ENCODE results near the gene AHRR. TPM values are rescaled to one million over a fixed set of nuclear protein-coding genes. Genes with fewer than 3 reads are reported as not detected.

The AHRR gene
- total RNA-seq, 1 experiment from 2014 or later, result 2.6 TPM

DNA sequence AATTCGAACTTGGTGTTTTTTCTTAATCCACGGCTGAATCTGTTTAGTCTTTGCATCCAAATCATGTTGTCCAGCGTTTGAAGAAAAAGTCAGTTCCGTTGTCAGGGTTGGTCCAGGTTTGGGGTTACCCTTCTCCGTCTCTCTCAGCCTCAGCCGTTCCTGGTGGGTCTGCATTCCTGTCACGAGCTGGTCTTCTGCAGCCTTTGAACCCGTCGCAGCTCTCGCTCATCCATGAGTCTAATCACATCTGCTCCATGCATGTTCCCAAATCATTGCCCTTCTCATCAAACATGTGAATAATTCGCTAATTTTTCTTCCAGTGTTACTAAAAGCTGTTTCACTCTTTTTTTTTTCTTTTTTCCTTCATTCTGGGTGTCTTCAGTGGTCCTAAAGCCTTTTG is 82.5 kb downstream of the AHRR start:
- Histone ChIP-seq H3K27me3 (ENCODE audit: low read length) (no peaks in the 10 kb centered on the region), H3K9me2 (replicated peaks; ENCODE audit: insufficient read depth, low read length) (no peaks in the 10 kb centered on the region), H3K9me3 (ENCODE audit: low read length) (no peaks in the 10 kb centered on the region), H4K20me1 (ENCODE audit: insufficient read depth, low read depth, low read length) (peaks cover 2% of the 10 kb centered on the region; the same call in 1 of the 2 replicates), H3K4me2 (ENCODE audit: low read depth, low read length, poor library complexity, severe bottlenecking) (no peak overlapping the region), H3K36me3 (ENCODE audit: insufficient read depth, low read length) (no peaks in the 10 kb centered on the region), H3K27ac (ENCODE audit: low read length) (no peak overlapping the region), H2AFZ (ENCODE audit: low read length) (no peak overlapping the region), H3K4me3 (ENCODE audit: low read length) (no peak overlapping the region), H3K4me1 (ENCODE audit: low read length) (peaks cover 20% of the 10 kb centered on the region), H3K9ac (ENCODE audit: low read length) (no peak overlapping the region), H3K79me2 (ENCODE audit: low read length) (no peaks in the 10 kb centered on the region)
- no peak for DNase-seq

DNA sequence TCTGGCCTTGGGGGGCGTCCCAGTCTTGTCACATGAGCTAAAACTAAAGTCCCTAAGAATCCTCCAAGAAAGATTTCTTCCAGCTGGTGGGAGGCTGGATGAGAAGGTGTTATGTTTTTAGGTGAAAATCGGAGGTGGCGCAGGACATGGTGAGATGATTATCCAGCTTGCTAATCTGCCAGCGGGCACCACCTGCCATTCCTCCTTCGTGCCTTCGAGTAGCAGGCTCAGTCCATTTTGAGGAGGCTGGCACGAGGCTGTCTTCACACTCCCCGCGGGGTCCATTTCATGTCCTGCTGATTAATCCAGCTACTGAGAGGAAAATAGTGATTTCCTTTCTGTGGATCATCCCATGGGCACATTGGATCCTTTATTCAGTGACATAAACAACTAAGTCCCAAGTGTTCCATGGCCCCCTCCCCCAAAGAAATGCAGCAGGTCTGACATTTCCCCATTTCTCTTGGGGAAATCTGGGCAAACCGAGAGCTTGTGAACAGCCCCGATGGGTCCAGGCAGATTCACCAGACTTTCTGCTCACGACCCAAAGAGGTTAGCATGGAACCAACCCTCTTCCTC is 83.2 kb downstream of the AHRR start:
- no peak for DNase-seq
- H3K4me3 ChIP-seq (ENCODE audit: low read length), result no peak overlapping the region
- no peaks in the 10 kb centered on the region for H3K36me3 ChIP-seq (ENCODE audit: insufficient read depth, low read length)
- H3K4me2 ChIP-seq (ENCODE audit: low read depth, low read length, poor library complexity, severe bottlenecking), result no peak overlapping the region
- no peak overlapping the region for H2AFZ ChIP-seq (ENCODE audit: low read length)
- no peaks in the 10 kb centered on the region for H3K79me2 ChIP-seq (ENCODE audit: low read length)
- no peak overlapping the region for H3K9ac ChIP-seq (ENCODE audit: low read length)
- no peaks in the 10 kb centered on the region; the same call in 1 of the 2 replicates for H4K20me1 ChIP-seq (ENCODE audit: insufficient read depth, low read depth, low read length)
- H3K27ac ChIP-seq (ENCODE audit: low read length), result no peak overlapping the region
- peaks cover 12% of the 10 kb centered on the region for H3K4me1 ChIP-seq (ENCODE audit: low read length)
- no peaks in the 10 kb centered on the region for H3K9me2 ChIP-seq (replicated peaks; ENCODE audit: insufficient read depth, low read length)
- no peaks in the 10 kb centered on the region for H3K9me3 ChIP-seq (ENCODE audit: low read length)
- no peaks in the 10 kb centered on the region for H3K27me3 ChIP-seq (ENCODE audit: low read length)

DNA sequence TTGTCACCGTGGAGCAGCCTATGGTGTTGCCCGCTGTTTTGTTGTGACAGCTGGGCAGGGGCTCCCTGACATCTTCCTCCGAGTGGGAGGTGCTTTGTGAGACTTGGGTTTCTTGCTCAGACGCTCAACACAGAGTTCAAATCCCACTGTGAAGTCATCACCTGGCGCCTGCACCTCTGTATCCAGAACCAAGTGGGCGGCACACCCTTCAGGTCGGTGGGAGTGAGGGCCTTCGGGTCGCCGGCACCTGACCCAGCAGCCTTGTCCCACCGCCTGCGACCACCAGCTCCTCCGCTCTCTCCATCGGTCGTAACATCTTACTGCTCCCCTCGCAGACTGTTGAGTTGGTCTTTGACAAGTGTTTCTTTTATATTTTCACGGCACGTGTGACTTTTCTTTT is 83.9 kb downstream of the AHRR start:
- H3K9me3 ChIP-seq (ENCODE audit: low read length), result no peaks in the 10 kb centered on the region
- no peaks in the 10 kb centered on the region for H3K79me2 ChIP-seq (ENCODE audit: low read length)
- no peak overlapping the region for H3K4me2 ChIP-seq (ENCODE audit: low read depth, low read length, poor library complexity, severe bottlenecking)
- no peaks in the 10 kb centered on the region for H3K9me2 ChIP-seq (replicated peaks; ENCODE audit: insufficient read depth, low read length)
- no peaks in the 10 kb centered on the region for H3K36me3 ChIP-seq (ENCODE audit: insufficient read depth, low read length)
- no peaks in the 10 kb centered on the region for H3K27me3 ChIP-seq (ENCODE audit: low read length)
- DNase-seq, result no peak
- no peaks in the 10 kb centered on the region for H4K20me1 ChIP-seq (ENCODE audit: insufficient read depth, low read depth, low read length)
- H3K9ac ChIP-seq (ENCODE audit: low read length), result no peak overlapping the region
- H3K27ac ChIP-seq (ENCODE audit: low read length), result no peak overlapping the region
- peaks cover 6% of the 10 kb centered on the region for H3K4me1 ChIP-seq (ENCODE audit: low read length)
- no peak overlapping the region for H2AFZ ChIP-seq (ENCODE audit: low read length)
- H3K4me3 ChIP-seq (ENCODE audit: low read length), result no peak overlapping the region

DNA sequence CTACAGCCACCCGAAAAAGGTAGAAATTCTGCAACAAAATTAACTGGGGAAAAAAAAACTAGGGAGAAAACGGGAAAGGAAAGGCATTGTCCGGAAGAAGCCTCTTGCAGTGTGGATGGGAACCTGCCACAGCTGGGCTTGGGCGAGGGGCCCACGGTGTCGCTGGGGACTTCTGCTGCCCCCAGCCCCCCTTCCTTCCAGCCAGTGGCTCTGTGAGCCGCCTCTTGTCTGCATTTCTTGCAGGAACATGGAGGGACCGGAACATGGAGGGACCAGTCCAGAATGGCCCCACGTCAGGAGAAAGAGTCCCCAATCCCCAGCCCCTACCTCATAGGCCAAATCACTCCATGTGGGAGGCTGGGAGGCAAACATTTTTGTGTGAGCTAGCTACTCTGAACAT is 84.5 kb downstream of the AHRR start:
- peaks cover 8% of the 10 kb centered on the region for H3K4me1 ChIP-seq (ENCODE audit: low read length)
- DNase-seq, result no peak
- H3K9me3 ChIP-seq (ENCODE audit: low read length), result no peaks in the 10 kb centered on the region
- no peaks in the 10 kb centered on the region for H3K27me3 ChIP-seq (ENCODE audit: low read length)
- H3K4me2 ChIP-seq (ENCODE audit: low read depth, low read length, poor library complexity, severe bottlenecking), result no peak overlapping the region
- H3K79me2 ChIP-seq (ENCODE audit: low read length), result no peaks in the 10 kb centered on the region
- no peak overlapping the region for H3K4me3 ChIP-seq (ENCODE audit: low read length)
- H2AFZ ChIP-seq (ENCODE audit: low read length), result no peak overlapping the region
- H3K36me3 ChIP-seq (ENCODE audit: insufficient read depth, low read length), result no peaks in the 10 kb centered on the region
- H3K9ac ChIP-seq (ENCODE audit: low read length), result no peak overlapping the region
- H4K20me1 ChIP-seq (ENCODE audit: insufficient read depth, low read depth, low read length), result no peaks in the 10 kb centered on the region
- no peak overlapping the region for H3K27ac ChIP-seq (ENCODE audit: low read length)
- H3K9me2 ChIP-seq (replicated peaks; ENCODE audit: insufficient read depth, low read length), result no peaks in the 10 kb centered on the region

DNA sequence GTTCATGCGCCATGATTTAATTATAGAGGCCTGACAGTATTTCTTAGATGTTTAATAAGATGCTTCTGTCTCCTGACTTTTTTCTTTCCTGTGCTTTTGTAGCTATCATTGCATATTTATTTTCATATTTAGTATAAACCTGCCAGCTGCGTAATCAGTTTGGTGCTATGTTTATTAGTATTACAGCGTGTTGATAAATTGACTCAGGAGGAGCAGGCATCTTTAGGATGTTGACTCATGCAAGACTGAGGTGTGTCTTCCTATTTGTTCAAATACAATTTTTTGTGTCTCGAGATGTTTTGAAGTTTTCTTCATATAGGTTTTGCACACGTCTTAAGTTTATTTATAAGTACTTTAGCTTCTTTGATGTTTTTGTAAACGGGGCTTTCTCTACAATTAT is 85.5 kb downstream of the AHRR start:
- Histone ChIP-seq H3K27ac (ENCODE audit: low read length) (no peak overlapping the region), H3K4me3 (ENCODE audit: low read length) (no peak overlapping the region), H3K79me2 (ENCODE audit: low read length) (no peaks in the 10 kb centered on the region), H4K20me1 (ENCODE audit: insufficient read depth, low read depth, low read length) (no peaks in the 10 kb centered on the region), H3K9ac (ENCODE audit: low read length) (no peak overlapping the region), H3K9me2 (replicated peaks; ENCODE audit: insufficient read depth, low read length) (no peaks in the 10 kb centered on the region), H2AFZ (ENCODE audit: low read length) (no peak overlapping the region), H3K4me2 (ENCODE audit: low read depth, low read length, poor library complexity, severe bottlenecking) (no peak overlapping the region), H3K4me1 (ENCODE audit: low read length) (peaks cover 10% of the 10 kb centered on the region), H3K9me3 (ENCODE audit: low read length) (no peaks in the 10 kb centered on the region), H3K27me3 (ENCODE audit: low read length) (no peaks in the 10 kb centered on the region), H3K36me3 (ENCODE audit: insufficient read depth, low read length) (no peaks in the 10 kb centered on the region)
- DNase-seq, result no peak

- Histone ChIP-seq H3K79me2 (ENCODE audit: low read length) (no peaks in the 10 kb centered on the region), H2AFZ (ENCODE audit: low read length) (no peak overlapping the region), H3K36me3 (ENCODE audit: insufficient read depth, low read length) (no peaks in the 10 kb centered on the region), H3K27me3 (ENCODE audit: low read length) (no peaks in the 10 kb centered on the region), H3K4me3 (ENCODE audit: low read length) (no peak overlapping the region), H4K20me1 (ENCODE audit: insufficient read depth, low read depth, low read length) (no peaks in the 10 kb centered on the region), H3K9ac (ENCODE audit: low read length) (no peak overlapping the region), H3K9me3 (ENCODE audit: low read length) (no peaks in the 10 kb centered on the region), H3K9me2 (replicated peaks; ENCODE audit: insufficient read depth, low read length) (no peaks in the 10 kb centered on the region), H3K4me2 (ENCODE audit: low read depth, low read length, poor library complexity, severe bottlenecking) (no peak overlapping the region), H3K27ac (ENCODE audit: low read length) (no peak overlapping the region), H3K4me1 (ENCODE audit: low read length) (peaks cover 6% of the 10 kb centered on the region)
- no peak for DNase-seq
These were observed 86.3 kb downstream of the AHRR start for GRCh38 chr5:407801-408268.

GRCh38 chr5:410911-411517 is 89.5 kb downstream of the AHRR start:
- H3K9me3 ChIP-seq (ENCODE audit: low read length), result no peaks in the 10 kb centered on the region
- H3K4me2 ChIP-seq (ENCODE audit: low read depth, low read length, poor library complexity, severe bottlenecking), result no peak overlapping the region
- no peak overlapping the region for H3K27ac ChIP-seq (ENCODE audit: low read length)
- no peaks in the 10 kb centered on the region for H3K79me2 ChIP-seq (ENCODE audit: low read length)
- H3K4me3 ChIP-seq (ENCODE audit: low read length), result no peak overlapping the region
- no peaks in the 10 kb centered on the region for H4K20me1 ChIP-seq (ENCODE audit: insufficient read depth, low read depth, low read length)
- no peaks in the 10 kb centered on the region for H3K36me3 ChIP-seq (ENCODE audit: insufficient read depth, low read length)
- no peak overlapping the region for H3K9ac ChIP-seq (ENCODE audit: low read length)
- DNase-seq, result no peak
- peaks cover 23% of the 10 kb centered on the region for H3K4me1 ChIP-seq (ENCODE audit: low read length)
- no peaks in the 10 kb centered on the region for H3K27me3 ChIP-seq (ENCODE audit: low read length)
- no peaks in the 10 kb centered on the region for H3K9me2 ChIP-seq (replicated peaks; ENCODE audit: insufficient read depth, low read length)
- H2AFZ ChIP-seq (ENCODE audit: low read length), result no peak overlapping the region

DNA sequence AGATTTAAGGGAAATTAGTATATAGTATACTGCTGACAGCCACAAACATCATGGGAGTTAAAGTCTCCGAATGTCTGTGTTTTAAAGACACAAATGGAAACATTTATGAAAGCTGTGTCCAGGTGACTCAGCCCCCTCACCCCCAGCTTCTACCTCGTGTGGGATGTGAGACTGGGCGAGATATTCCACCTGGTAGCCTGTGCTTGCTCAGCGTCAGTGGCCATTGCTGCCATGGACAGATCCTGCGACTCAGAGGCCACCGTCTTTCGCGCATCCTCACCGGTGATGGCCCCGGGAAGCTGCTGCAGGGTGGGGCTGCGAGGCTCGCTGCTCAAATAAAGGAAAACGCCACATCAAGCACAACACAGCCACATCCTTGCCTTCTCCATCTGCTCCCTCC is 90.2 kb downstream of the AHRR start:
- Histone ChIP-seq H3K27me3 (ENCODE audit: low read length) (no peaks in the 10 kb centered on the region), H3K9me3 (ENCODE audit: low read length) (no peaks in the 10 kb centered on the region), H3K27ac (ENCODE audit: low read length) (no peak overlapping the region), H3K9me2 (replicated peaks; ENCODE audit: insufficient read depth, low read length) (no peaks in the 10 kb centered on the region), H2AFZ (ENCODE audit: low read length) (no peak overlapping the region), H3K9ac (ENCODE audit: low read length) (no peak overlapping the region), H4K20me1 (ENCODE audit: insufficient read depth, low read depth, low read length) (no peaks in the 10 kb centered on the region), H3K4me3 (ENCODE audit: low read length) (no peak overlapping the region), H3K36me3 (ENCODE audit: insufficient read depth, low read length) (no peaks in the 10 kb centered on the region), H3K4me2 (ENCODE audit: low read depth, low read length, poor library complexity, severe bottlenecking) (no peak overlapping the region), H3K79me2 (ENCODE audit: low read length) (no peaks in the 10 kb centered on the region), H3K4me1 (ENCODE audit: low read length) (peaks cover 27% of the 10 kb centered on the region)
- no peak for DNase-seq

All from Karpas-422 (cell line).